HL-60 (cell line): ENCODE measurements around the gene HSD11B2.
A peak's percentile ranks its signal among the peaks of the same experiment; 100 is the strongest.

ENCODE experiments used
- DNase-seq, 2 experiments: peaks; one replicate each; pipeline ENCODE4 v3.0.0-alpha.2; 2010 to 2020; ENCODE audit warnings: low read depth in 1 of 2, low spot score in 1 of 2
- H3K27ac ChIP-seq: fragments of 250-450 bp; sonication (Bioruptor Pico); replicated peaks from 2 replicates; pipeline ENCODE4 v1.5.1; 2020; ENCODE audit warnings: mild to moderate bottlenecking, moderate library complexity
- H3K27me3 ChIP-seq: fragments of 250-450 bp; sonication (Bioruptor Pico); 2 replicates; pipeline ENCODE4 v1.5.1; 2021; ENCODE audit warnings: mild to moderate bottlenecking, moderate library complexity; ENCODE audit not compliant: insufficient read depth, poor library complexity, severe bottlenecking
- H3K4me3 ChIP-seq: replicated peaks from 2 replicates; pipeline ENCODE4 v1.5.1; 2011; ENCODE audit warnings: mild to moderate bottlenecking, control low read depth, low read length; ENCODE audit not compliant: insufficient read depth
- CTCF ChIP-seq: IDR thresholded peaks from one replicate; pipeline ENCODE4 v1.5.1; 2011; ENCODE audit warnings: low read length, control low read depth, inconsistent platforms; ENCODE audit not compliant: insufficient read depth
- GABPA ChIP-seq: IDR thresholded peaks from 2 replicates; pipeline ENCODE4 v1.6.1; 2012; ENCODE audit warnings: low read depth
- POLR2AphosphoS5 ChIP-seq: IDR thresholded peaks from 2 replicates; pipeline ENCODE4 v1.6.1; 2012; ENCODE audit warnings: low read depth
- SPI1 ChIP-seq: IDR thresholded peaks from 2 replicates; pipeline ENCODE4 v1.6.1; 2012; ENCODE audit warnings: low read depth, mild to moderate bottlenecking, borderline replicate concordance
- TF ChIP-seq, protein P1 (sequence below): IDR thresholded peaks from 2 replicates; pipeline ENCODE4 v1.6.1; 2012; ENCODE audit warnings: low read depth; ENCODE audit not compliant: insufficient replicate concordance

HSD11B2 gene

GRCh38 chr16:67483150-67483549 lies 52.2 kb downstream of the HSD11B2 start, which contains the start of gene AGRP:
TSS of gene AGRP (minus strand) at chr16:67483547. CDS start at chr16:67483398, 149 bp downstream.
- TF ChIP-seq, protein P1, sequence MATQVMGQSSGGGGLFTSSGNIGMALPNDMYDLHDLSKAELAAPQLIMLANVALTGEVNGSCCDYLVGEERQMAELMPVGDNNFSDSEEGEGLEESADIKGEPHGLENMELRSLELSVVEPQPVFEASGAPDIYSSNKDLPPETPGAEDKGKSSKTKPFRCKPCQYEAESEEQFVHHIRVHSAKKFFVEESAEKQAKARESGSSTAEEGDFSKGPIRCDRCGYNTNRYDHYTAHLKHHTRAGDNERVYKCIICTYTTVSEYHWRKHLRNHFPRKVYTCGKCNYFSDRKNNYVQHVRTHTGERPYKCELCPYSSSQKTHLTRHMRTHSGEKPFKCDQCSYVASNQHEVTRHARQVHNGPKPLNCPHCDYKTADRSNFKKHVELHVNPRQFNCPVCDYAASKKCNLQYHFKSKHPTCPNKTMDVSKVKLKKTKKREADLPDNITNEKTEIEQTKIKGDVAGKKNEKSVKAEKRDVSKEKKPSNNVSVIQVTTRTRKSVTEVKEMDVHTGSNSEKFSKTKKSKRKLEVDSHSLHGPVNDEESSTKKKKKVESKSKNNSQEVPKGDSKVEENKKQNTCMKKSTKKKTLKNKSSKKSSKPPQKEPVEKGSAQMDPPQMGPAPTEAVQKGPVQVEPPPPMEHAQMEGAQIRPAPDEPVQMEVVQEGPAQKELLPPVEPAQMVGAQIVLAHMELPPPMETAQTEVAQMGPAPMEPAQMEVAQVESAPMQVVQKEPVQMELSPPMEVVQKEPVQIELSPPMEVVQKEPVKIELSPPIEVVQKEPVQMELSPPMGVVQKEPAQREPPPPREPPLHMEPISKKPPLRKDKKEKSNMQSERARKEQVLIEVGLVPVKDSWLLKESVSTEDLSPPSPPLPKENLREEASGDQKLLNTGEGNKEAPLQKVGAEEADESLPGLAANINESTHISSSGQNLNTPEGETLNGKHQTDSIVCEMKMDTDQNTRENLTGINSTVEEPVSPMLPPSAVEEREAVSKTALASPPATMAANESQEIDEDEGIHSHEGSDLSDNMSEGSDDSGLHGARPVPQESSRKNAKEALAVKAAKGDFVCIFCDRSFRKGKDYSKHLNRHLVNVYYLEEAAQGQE: no peak
- TF ChIP-seq POLR2AphosphoS5 (no peak), CTCF (no peak), GABPA (no peak), SPI1 (no peak)
- Histone ChIP-seq H3K27ac (no peak within 1 kb of the TSS), H3K27me3 (no peaks in the 10 kb centered on the region), H3K4me3 (no peak within 1 kb of the TSS)
- DNase-seq: no peak

GRCh38 chr16:67483731-67484525 lies 53.0 kb downstream of the HSD11B2 start:
- Histone ChIP-seq H3K4me3 (no peak overlapping the region), H3K27me3 (no peaks in the 10 kb centered on the region), H3K27ac (no peak overlapping the region)
- TF ChIP-seq SPI1: no peak
- DNase-seq: no peak

- TF ChIP-seq, protein P1: no peak
- TF ChIP-seq POLR2AphosphoS5 (peak; percentile 26; the same call in 1 of the 2 replicates), CTCF (no peak)
- peak in 1 of 2 experiments; percentile 70 for DNase-seq
- Histone ChIP-seq H3K4me3 (no peak overlapping the region), H3K27me3 (no peaks in the 10 kb centered on the region), H3K27ac (peak overlapping the region; percentile 34)
Observed at GRCh38 chr16:67486805-67487204, 55.9 kb downstream of the HSD11B2 start.
